ENCODE results near the gene PPM1D. TPM values are rescaled to one million over a fixed set of nuclear protein-coding genes. Genes with fewer than 3 reads are reported as not detected.

Gene PPM1D
- total RNA-seq, 1 experiment from 2014 or later = 14.3 TPM

DNA sequence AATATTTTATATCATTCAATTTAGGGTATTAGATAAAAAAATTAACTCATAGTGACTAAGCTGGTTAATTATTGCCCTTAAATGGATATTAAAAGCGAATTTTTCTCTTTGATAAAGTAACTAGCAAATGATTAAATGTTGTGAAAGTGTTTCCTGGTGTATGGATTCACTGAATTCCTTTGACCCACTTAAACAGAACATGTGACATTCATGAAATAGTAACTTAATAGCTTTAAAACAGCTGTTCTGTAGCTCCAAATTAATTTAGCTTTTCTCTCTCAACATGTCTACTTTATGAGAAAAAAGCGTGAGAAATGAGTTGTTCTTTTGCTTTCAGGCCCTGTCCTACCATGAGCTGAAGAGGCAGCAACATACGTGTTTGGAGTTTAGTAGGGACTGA lies 37.6 kb upstream of the PPM1D start:
- H3K9me3 Mint-ChIP-seq (ENCODE audit: unreplicated experiment) = no peaks in the 10 kb centered on the region
- no peak overlapping the region for H3K27ac Mint-ChIP-seq (ENCODE audit: low read depth, unreplicated experiment)
- TF ChIP-seq, protein P1, sequence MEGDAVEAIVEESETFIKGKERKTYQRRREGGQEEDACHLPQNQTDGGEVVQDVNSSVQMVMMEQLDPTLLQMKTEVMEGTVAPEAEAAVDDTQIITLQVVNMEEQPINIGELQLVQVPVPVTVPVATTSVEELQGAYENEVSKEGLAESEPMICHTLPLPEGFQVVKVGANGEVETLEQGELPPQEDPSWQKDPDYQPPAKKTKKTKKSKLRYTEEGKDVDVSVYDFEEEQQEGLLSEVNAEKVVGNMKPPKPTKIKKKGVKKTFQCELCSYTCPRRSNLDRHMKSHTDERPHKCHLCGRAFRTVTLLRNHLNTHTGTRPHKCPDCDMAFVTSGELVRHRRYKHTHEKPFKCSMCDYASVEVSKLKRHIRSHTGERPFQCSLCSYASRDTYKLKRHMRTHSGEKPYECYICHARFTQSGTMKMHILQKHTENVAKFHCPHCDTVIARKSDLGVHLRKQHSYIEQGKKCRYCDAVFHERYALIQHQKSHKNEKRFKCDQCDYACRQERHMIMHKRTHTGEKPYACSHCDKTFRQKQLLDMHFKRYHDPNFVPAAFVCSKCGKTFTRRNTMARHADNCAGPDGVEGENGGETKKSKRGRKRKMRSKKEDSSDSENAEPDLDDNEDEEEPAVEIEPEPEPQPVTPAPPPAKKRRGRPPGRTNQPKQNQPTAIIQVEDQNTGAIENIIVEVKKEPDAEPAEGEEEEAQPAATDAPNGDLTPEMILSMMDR (IDR thresholded peaks at IDR 0.05; ENCODE audit: unreplicated experiment) = no peak
- intact Hi-C loops (cut with micrococcal nuclease) = no loop called here
- no peak for DNase-seq (ENCODE audit: unreplicated experiment)
- H3K36me3 Mint-ChIP-seq (ENCODE audit: insufficient read depth, unreplicated experiment) = peaks cover 6% of the 10 kb centered on the region
- POLR2A ChIA-PET = interaction anchor here (0.6 to 0.8 kb wide), 2 partner anchors 14 to 36 kb away, joined by 4 to 5 read pairs; no protein-coding TSS in a partner anchor
- BruUV-seq (replicated peaks) = no TSS peak
- H3K4me1 Mint-ChIP-seq (ENCODE audit: insufficient read depth, unreplicated experiment) = no peaks in the 10 kb centered on the region
- CTCF ChIA-PET = interaction anchor here (0.7 to 1.1 kb wide), 3 partner anchors 9 to 401 kb away, joined by 3 to 4 read pairs (median 3); no protein-coding TSS in a partner anchor
- no peaks in the 10 kb centered on the region for H3K27me3 Mint-ChIP-seq (ENCODE audit: insufficient read depth, unreplicated experiment)
- no peak overlapping the region for H3K4me3 Mint-ChIP-seq (ENCODE audit: unreplicated experiment)

DNA sequence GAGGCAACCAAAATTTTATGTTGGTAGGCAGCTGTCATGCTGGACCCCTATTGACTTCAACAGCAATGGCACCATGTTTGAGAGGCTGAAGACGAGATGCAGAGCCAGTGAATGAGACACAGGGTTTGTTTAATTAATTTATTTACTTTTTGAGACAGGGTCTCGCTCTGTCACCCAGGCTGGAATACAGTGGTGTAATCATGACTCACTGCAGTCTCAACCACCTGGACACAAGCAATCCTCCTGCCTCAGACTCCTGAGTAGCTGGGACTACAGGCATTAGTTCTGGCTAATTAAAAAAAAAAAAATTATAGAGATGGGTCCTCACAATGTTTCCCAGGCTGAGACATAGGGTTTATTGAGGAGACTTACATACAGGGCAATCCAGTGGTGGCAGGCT lies 36.2 kb upstream of the PPM1D start:
- TF ChIP-seq, protein P1 (IDR thresholded peaks at IDR 0.05; ENCODE audit: unreplicated experiment) = no peak
- POLR2A ChIA-PET = no interaction called here
- no peaks in the 10 kb centered on the region for H3K36me3 Mint-ChIP-seq (ENCODE audit: insufficient read depth, unreplicated experiment)
- intact Hi-C loops (cut with micrococcal nuclease) = no loop called here
- CTCF ChIA-PET = no interaction called here
- no peak overlapping the region for H3K27ac Mint-ChIP-seq (ENCODE audit: low read depth, unreplicated experiment)
- no peak overlapping the region for H3K4me3 Mint-ChIP-seq (ENCODE audit: unreplicated experiment)
- no peaks in the 10 kb centered on the region for H3K9me3 Mint-ChIP-seq (ENCODE audit: unreplicated experiment)
- no peaks in the 10 kb centered on the region for H3K27me3 Mint-ChIP-seq (ENCODE audit: insufficient read depth, unreplicated experiment)
- no peaks in the 10 kb centered on the region for H3K4me1 Mint-ChIP-seq (ENCODE audit: insufficient read depth, unreplicated experiment)
- DNase-seq (ENCODE audit: unreplicated experiment) = peak; percentile 14
- BruUV-seq (replicated peaks) = no TSS peak

DNA sequence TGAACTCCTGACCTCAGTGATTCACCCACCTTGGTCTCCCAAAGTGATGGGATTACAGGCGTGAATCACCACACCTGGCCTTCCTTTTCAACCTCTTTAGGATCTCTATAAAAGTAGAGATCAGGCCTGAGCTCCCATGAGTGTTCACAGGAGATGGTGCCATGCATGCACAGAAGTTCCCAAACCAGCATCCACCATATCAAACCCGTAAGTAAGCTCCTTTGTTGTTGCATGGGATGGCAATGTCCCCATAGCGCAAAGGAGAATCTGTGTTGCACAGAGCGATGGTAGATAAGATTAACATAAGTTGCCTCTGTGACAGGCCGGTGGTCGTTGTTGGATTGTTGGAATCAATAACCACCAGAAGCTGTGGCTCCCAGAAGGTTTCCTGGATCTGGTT lies 34.8 kb upstream of the PPM1D start:
- POLR2A ChIA-PET = no interaction called here
- H3K9me3 Mint-ChIP-seq (ENCODE audit: unreplicated experiment) = no peaks in the 10 kb centered on the region
- no peak overlapping the region for H3K27ac Mint-ChIP-seq (ENCODE audit: low read depth, unreplicated experiment)
- peaks cover 5% of the 10 kb centered on the region for H3K4me1 Mint-ChIP-seq (ENCODE audit: insufficient read depth, unreplicated experiment)
- H3K36me3 Mint-ChIP-seq (ENCODE audit: insufficient read depth, unreplicated experiment) = no peaks in the 10 kb centered on the region
- H3K4me3 Mint-ChIP-seq (ENCODE audit: unreplicated experiment) = no peak overlapping the region
- H3K27me3 Mint-ChIP-seq (ENCODE audit: insufficient read depth, unreplicated experiment) = no peaks in the 10 kb centered on the region
- DNase-seq (ENCODE audit: unreplicated experiment) = no peak
- BruUV-seq (replicated peaks) = no TSS peak
- CTCF ChIA-PET = interaction anchor here (0.7 to 1.3 kb wide), 2 partner anchors 73 to 111 kb away, joined by 3 to 5 read pairs; no protein-coding TSS in a partner anchor
- intact Hi-C loops (cut with micrococcal nuclease) = no loop called here
- TF ChIP-seq, protein P1 (IDR thresholded peaks at IDR 0.05; ENCODE audit: unreplicated experiment) = no peak

DNA sequence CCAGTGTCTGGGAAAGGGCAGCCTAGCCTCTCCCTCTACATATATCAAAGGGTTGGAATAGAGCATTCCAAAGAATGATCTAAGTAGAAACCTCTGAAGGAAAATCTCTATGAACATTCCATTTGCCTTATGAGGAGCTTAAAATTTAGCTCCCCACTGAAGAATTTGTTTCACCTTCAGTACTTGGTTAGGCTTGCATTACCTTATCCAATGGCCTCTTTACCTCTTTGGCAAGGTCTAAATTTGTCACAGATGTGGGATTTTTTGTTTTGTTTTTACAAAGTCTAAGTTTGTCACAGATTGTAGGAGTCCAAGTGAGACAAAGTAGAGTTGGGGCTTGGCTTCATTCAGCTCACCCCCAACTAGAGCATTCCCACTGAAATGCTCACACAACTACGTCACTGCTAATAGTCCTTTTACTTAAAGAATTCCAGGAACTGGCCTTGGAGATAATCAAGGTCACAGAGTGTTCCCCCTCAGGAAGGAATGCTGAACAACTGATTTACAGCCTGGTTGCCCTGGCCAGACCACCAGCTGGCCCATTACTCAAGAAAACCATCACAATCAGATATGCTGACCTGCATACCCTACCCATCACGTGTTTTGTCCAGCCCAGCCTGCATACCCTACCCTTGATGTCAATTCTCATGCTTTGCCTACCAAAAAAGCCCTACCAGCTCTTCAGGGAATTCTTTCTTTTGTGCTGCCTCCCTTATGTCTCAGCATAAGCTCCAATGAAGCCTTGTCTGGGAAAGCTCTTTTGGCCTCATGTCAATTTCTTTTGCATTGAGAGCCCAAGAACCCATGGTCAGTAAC lies 26.5 kb upstream of the PPM1D start:
- Mint-ChIP-seq H3K27me3 (ENCODE audit: insufficient read depth, unreplicated experiment) (no peaks in the 10 kb centered on the region), H3K4me3 (ENCODE audit: unreplicated experiment) (no peak overlapping the region), H3K27ac (ENCODE audit: low read depth, unreplicated experiment) (no peak overlapping the region), H3K4me1 (ENCODE audit: insufficient read depth, unreplicated experiment) (peaks cover 11% of the 10 kb centered on the region), H3K9me3 (ENCODE audit: unreplicated experiment) (no peaks in the 10 kb centered on the region), H3K36me3 (ENCODE audit: insufficient read depth, unreplicated experiment) (no peaks in the 10 kb centered on the region)
- ChIA-PET CTCF (interaction anchor here (0.5 to 2.1 kb wide), 10 partner anchors 10 to 1779 kb away, joined by 3 to 7 read pairs (median 4); partner anchors contain the start of gene APPBP2), POLR2A (interaction anchor here (0.7 to 1.0 kb wide), 4 partner anchors 12 to 64 kb away, joined by 3 to 4 read pairs (median 3); partner anchors contain the start of gene PPM1D)
- DNase-seq (ENCODE audit: unreplicated experiment) = no peak
- BruUV-seq (replicated peaks) = no TSS peak
- TF ChIP-seq, protein P1 (IDR thresholded peaks at IDR 0.05; ENCODE audit: unreplicated experiment) = no peak
- intact Hi-C loops (cut with micrococcal nuclease) = loop anchor here (10.0 kb wide), 1 partner anchor 61 kb away; no protein-coding TSS in a partner anchor
